ENCODE data around the gene ENOX1. TPM values are rescaled to one million over a fixed set of nuclear protein-coding genes. Genes with fewer than 3 reads are reported as not detected.

ENOX1 gene
- total RNA-seq, 4 donors from 2014 or later: 0.25 to 0.52 (median 0.33) TPM

- H3K27ac ChIP-seq: no peak overlapping the region
- TF ChIP-seq POLR2AphosphoS5 (IDR thresholded peaks at IDR 0.05) (no peak), POLR2A (IDR thresholded peaks at IDR 0.05) (no peak), EP300 (IDR thresholded peaks at IDR 0.05) (no peak)
- TF ChIP-seq, protein P1, sequence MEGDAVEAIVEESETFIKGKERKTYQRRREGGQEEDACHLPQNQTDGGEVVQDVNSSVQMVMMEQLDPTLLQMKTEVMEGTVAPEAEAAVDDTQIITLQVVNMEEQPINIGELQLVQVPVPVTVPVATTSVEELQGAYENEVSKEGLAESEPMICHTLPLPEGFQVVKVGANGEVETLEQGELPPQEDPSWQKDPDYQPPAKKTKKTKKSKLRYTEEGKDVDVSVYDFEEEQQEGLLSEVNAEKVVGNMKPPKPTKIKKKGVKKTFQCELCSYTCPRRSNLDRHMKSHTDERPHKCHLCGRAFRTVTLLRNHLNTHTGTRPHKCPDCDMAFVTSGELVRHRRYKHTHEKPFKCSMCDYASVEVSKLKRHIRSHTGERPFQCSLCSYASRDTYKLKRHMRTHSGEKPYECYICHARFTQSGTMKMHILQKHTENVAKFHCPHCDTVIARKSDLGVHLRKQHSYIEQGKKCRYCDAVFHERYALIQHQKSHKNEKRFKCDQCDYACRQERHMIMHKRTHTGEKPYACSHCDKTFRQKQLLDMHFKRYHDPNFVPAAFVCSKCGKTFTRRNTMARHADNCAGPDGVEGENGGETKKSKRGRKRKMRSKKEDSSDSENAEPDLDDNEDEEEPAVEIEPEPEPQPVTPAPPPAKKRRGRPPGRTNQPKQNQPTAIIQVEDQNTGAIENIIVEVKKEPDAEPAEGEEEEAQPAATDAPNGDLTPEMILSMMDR (IDR thresholded peaks at IDR 0.05): no peak
- 83% methylated on average over 5 of the region's 5 CpGs for WGBS
- H3K4me1 ChIP-seq: no peaks in the 10 kb centered on the region
- no peak for DNase-seq (ENCODE audit: low spot score in 2 of 2)
- H3K9me3 ChIP-seq: no peaks in the 10 kb centered on the region
- no peaks in the 10 kb centered on the region for H3K27me3 ChIP-seq
- no peaks in the 10 kb centered on the region for H3K36me3 ChIP-seq
- no peak overlapping the region for H3K4me3 ChIP-seq
These were observed 138.0 kb downstream of the ENOX1 start for GRCh38 chr13:43648733-43649132.

DNA sequence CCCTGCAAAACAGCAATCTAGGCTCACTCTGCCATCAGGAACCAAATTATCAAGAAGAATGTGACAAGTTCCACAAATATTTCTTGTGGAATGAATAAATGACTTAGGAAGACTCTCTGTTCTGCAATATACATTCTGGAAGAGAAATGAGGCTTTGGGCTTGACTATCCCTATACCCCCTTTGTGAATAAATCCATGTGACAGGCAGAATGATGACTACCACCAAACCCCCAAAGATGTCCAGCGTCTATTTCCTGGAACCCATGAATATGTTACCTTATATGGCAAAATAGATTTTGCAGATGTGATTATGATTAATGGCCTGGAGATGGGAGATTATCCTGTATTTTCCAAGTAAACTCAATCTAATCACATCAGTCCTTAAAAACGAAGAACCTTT lies 139.3 kb downstream of the ENOX1 start:
- 47% methylated on average over 2 of the region's 2 CpGs for WGBS
- Histone ChIP-seq H3K4me3 (no peak overlapping the region), H3K9me3 (no peaks in the 10 kb centered on the region), H3K4me1 (no peaks in the 10 kb centered on the region), H3K36me3 (no peaks in the 10 kb centered on the region), H3K27ac (no peak overlapping the region), H3K27me3 (no peaks in the 10 kb centered on the region)
- no peak for DNase-seq (ENCODE audit: low spot score in 2 of 2)
- TF ChIP-seq, protein P1 (IDR thresholded peaks at IDR 0.05): no peak

DNA sequence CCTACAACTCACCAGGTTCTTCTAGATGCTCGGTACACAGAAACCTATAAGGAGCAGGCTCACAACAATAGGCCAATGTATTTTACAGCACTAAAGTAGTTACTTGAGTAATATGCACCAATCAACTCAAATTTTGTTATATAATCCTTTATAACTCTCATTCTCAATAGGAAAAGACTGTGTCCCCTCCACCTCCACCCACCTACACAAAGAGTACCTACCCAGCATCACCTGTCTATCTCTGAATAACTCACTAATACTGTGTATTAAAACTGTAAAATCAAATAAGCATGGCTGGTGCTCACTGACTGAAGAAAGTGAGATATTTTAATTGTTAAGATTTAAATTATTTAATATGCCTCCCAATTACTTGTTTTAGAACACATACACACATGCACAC lies 146.3 kb downstream of the ENOX1 start:
- DNase-seq (ENCODE audit: low spot score in 2 of 2): no peak
- no peaks in the 10 kb centered on the region for H3K9me3 ChIP-seq
- H3K4me1 ChIP-seq: no peaks in the 10 kb centered on the region
- H3K27ac ChIP-seq: no peak overlapping the region
- WGBS: 90% methylated on average over 1 of the region's 1 CpG
- no peaks in the 10 kb centered on the region for H3K27me3 ChIP-seq
- no peaks in the 10 kb centered on the region for H3K36me3 ChIP-seq
- no peak overlapping the region for H3K4me3 ChIP-seq
- TF ChIP-seq EP300 (IDR thresholded peaks at IDR 0.05) (no peak), POLR2A (IDR thresholded peaks at IDR 0.05) (no peak), POLR2AphosphoS5 (IDR thresholded peaks at IDR 0.05) (no peak)
- TF ChIP-seq, protein P1 (IDR thresholded peaks at IDR 0.05): no peak

DNA sequence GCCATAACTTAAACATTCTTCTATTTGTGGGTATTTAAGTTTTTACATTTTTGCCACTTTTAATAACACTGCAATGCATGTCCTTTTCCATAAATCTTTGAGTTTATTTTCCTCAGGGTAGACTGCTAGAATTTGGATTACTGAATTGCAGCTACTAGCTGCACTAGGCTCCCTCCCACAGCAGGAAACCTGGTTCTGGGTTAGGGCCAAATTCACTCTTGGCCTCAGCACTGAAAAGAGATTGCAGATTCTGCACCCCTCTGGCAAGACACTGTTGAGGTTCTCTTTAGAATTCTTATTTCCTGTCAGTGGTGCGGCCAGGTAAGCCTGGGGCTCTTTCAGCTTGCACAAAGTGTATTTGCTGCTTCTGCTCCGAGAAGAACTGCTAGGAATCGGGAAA lies 155.7 kb downstream of the ENOX1 start:
- no peaks in the 10 kb centered on the region for H3K9me3 ChIP-seq
- no peak for DNase-seq (ENCODE audit: low spot score in 2 of 2)
- H3K4me1 ChIP-seq: no peaks in the 10 kb centered on the region
- H3K27ac ChIP-seq: no peak overlapping the region
- H3K27me3 ChIP-seq: no peaks in the 10 kb centered on the region
- 59% methylated on average over 3 of the region's 3 CpGs for WGBS
- H3K4me3 ChIP-seq: no peak overlapping the region
- no peaks in the 10 kb centered on the region for H3K36me3 ChIP-seq
- TF ChIP-seq, protein P1 (IDR thresholded peaks at IDR 0.05): no peak
- TF ChIP-seq POLR2AphosphoS5 (IDR thresholded peaks at IDR 0.05): no peak
- no peak for TF ChIP-seq POLR2A (IDR thresholded peaks at IDR 0.05)
- TF ChIP-seq EP300 (IDR thresholded peaks at IDR 0.05): no peak

DNA sequence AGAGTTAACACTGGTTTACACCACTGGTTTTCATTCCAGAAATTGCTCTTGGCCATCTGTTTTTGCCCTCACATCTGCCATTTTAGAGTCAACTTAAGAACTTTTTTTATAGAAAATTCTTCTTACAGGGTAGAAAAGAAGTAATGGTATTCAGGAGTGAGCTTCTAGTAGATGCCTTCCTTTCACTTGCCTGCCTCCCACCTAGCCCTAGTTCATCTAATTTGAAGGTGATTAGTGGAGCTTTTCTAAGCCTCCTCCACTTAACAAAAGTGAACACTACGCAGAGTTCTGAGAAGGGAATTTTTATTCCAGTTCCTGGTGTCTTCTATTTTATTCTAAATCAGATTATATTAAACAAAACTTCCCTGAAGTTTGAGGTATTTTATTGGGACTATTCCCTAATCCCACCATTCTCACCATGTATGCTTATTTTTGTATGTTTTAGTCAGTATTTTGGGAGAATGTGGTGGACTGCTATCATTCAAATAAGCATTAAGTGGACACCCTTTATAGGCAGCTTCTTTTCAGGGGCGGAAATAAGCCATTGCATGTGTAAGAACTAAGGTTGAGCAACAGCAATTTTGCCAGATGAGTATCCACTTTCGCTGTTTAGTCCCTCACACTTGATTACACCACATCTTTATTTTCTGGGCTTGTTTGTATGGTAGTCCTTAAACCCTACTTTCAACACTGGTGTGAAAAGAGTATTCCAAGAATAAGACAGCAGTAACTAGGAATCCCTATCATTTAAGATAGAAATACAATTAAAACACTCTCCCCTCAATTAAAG lies 156.9 kb downstream of the ENOX1 start:
- no peaks in the 10 kb centered on the region for H3K4me1 ChIP-seq
- 92% methylated on average over 3 of the region's 3 CpGs for WGBS
- H3K4me3 ChIP-seq: no peak overlapping the region
- no peaks in the 10 kb centered on the region for H3K36me3 ChIP-seq
- H3K27ac ChIP-seq: no peak overlapping the region
- DNase-seq (ENCODE audit: low spot score in 2 of 2): no peak
- H3K9me3 ChIP-seq: no peaks in the 10 kb centered on the region
- no peak for TF ChIP-seq POLR2A (IDR thresholded peaks at IDR 0.05)
- TF ChIP-seq, protein P1 (IDR thresholded peaks at IDR 0.05): no peak
- TF ChIP-seq EP300 (IDR thresholded peaks at IDR 0.05): no peak
- H3K27me3 ChIP-seq: no peaks in the 10 kb centered on the region
